Common myeloid progenitor, CD34-positive (primary cell): ENCODE data around the gene CAMTA1.
"Not testable (repeated sequence)": the region's sequence is repeated elsewhere in the genome, so short reads cannot be mapped to it uniquely, and the experiment has no call there.

Experiments
- CTCF ChIA-PET: fragments of 350-600 bp; sonication (Branson Sonifier 250); formaldehyde crosslinking; loops from one replicate; lab custom pipeline; 2021; ENCODE audit warnings: antibody characterized with exemption; lab: Charles Lee
- POLR2A ChIA-PET: fragments of 350-600 bp; sonication (Branson Sonifier 250); formaldehyde crosslinking; loops from one replicate; lab custom pipeline; 2021; ENCODE audit warnings: antibody characterized with exemption; lab: Charles Lee
- DNase-seq, 3 donors: peaks; one replicate each; pipeline versions ENCODE4 v3.0.0 to v3.0.0-alpha.2; 2013
- H3K27ac ChIP-seq, 2 experiments: 1 replicate in 1 of 2; 2 replicates in 1 of 2; pipeline ENCODE4 v1.7.0; 2013; ENCODE audit warnings: inconsistent platforms in 2 of 2, low read length in 2 of 2, mild to moderate bottlenecking in 2 of 2, low read depth in 1 of 2, moderate library complexity in 1 of 2; ENCODE audit not compliant: severe bottlenecking in 2 of 2, insufficient read depth in 1 of 2, poor library complexity in 1 of 2
- H3K27me3 ChIP-seq, 5 experiments: replicated peaks in 2 of 5; 1 replicate in 3 of 5; 2 replicates in 2 of 5; pipeline versions ENCODE4 v1.6.1 to v1.7.0; 2013; ENCODE audit warnings: low read length in 4 of 5, mild to moderate bottlenecking in 2 of 5, moderate library complexity in 2 of 5, inconsistent platforms in 1 of 5; ENCODE audit not compliant: insufficient read depth in 5 of 5, control insufficient read depth in 4 of 5
- H3K36me3 ChIP-seq, 4 experiments: 1 replicate in 2 of 4; 2 replicates in 2 of 4; pipeline versions ENCODE4 v1.6.1 to v1.7.0; 2013; ENCODE audit warnings: low read length in 3 of 4, control low read depth in 1 of 4, mild to moderate bottlenecking in 1 of 4; ENCODE audit not compliant: control insufficient read depth in 4 of 4, insufficient read depth in 4 of 4
- H3K4me1 ChIP-seq, 4 experiments: 1 replicate in 3 of 4; 2 replicates in 1 of 4; pipeline versions ENCODE4 v1.6.1 to v1.7.1; 2013; ENCODE audit warnings: low read length in 3 of 4, mild to moderate bottlenecking in 3 of 4, control low read depth in 1 of 4, inconsistent platforms in 1 of 4, moderate library complexity in 1 of 4; ENCODE audit not compliant: control insufficient read depth in 4 of 4, insufficient read depth in 4 of 4; ENCODE audit errors: control extremely low read depth in 1 of 4
- H3K4me3 ChIP-seq, 7 experiments: 1 replicate in 4 of 7; 2 replicates in 3 of 7; pipeline versions ENCODE4 v1.5.1 to v1.7.0; 2013; ENCODE audit warnings: mild to moderate bottlenecking in 7 of 7, low read length in 6 of 7, moderate library complexity in 6 of 7, inconsistent platforms in 2 of 7, low read depth in 2 of 7, control low read depth in 1 of 7; ENCODE audit not compliant: insufficient read depth in 4 of 7, control insufficient read depth in 1 of 7; ENCODE audit errors: extremely low read depth in 1 of 7
- H3K9me3 ChIP-seq, 5 experiments: 1 replicate in 4 of 5; 2 replicates in 1 of 5; pipeline versions ENCODE4 v1.6.1 to v1.7.1; 2013; ENCODE audit warnings: low read length in 4 of 5, mild to moderate bottlenecking in 2 of 5, inconsistent platforms in 1 of 5, low read depth in 1 of 5, moderate library complexity in 1 of 5; ENCODE audit not compliant: control insufficient read depth in 4 of 5, insufficient read depth in 2 of 5; ENCODE audit errors: control extremely low read depth in 1 of 5
- WGBS: methylation state at CpG from one replicate; pipeline ENCODE4 v1.1.5; 2013; ENCODE audit not compliant: insufficient coverage; 5-methylcytosine and 5-hydroxymethylcytosine counted together

The CAMTA1 gene

DNA sequence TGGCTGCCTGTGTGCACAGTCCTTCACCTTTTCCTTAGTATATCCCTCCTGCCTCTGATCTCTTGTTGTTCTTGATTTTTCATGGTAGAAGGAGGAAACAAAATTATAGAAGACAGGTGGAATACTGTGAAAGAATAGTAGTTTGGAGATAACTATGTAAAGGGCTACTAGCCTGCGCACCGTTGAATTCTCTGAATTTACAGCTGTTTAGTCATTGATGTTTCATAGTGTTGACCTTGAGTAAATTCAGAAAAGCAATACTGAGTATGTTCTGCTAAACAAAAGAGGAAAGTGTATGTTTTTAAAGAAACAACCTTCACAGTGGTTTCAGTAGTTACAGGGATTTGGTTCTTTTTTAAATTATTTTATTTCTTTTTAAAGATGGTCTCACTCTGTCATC lies 18.1 kb downstream of the CAMTA1 start:
- Histone ChIP-seq H3K27me3 (no peaks in the 10 kb centered on the region), H3K36me3 (peaks cover 1 to 2% (median 1%) of the 10 kb centered on the region in 4 experiments), H3K4me3 (no peak overlapping the region), H3K4me1 (peaks cover 9 to 43% (median 21%) of the 10 kb centered on the region in 4 experiments), H3K27ac (no peak overlapping the region), H3K9me3 (no peaks in the 10 kb centered on the region)
- ChIA-PET POLR2A (no interaction called here), CTCF (interaction anchor here (0.6 to 1.8 kb wide), 3 partner anchors 33 to 400 kb away, joined by 3 to 4 read pairs (median 3); no protein-coding TSS in a partner anchor)
- WGBS = 95% methylated on average over 2 of the region's 2 CpGs
- no peak for DNase-seq

DNA sequence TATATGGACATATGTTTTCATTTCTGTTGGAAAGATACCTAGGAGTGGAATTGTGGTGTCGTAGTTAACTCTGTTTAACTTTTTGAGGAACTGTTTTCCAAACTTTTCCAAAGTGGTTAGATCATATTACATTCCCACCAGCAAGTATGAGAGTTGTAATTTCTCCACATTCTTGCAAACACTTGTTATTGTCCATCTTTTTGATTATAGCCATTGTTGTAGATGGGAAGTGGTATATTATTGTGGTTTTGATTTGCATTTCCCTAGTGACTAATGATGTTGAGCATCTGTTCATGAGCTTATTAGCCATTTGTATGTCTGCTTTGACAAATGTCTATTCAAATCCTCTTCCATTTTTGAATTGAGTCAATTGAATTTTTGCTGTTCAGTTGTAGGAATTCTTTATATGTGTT lies 19.8 kb downstream of the CAMTA1 start:
- H3K9me3 ChIP-seq = no peaks in the 10 kb centered on the region
- peaks cover 9 to 43% (median 21%) of the 10 kb centered on the region in 4 experiments for H3K4me1 ChIP-seq
- no CpG with 5 or more reads among the region's 1 CpG for WGBS
- no peaks in the 10 kb centered on the region for H3K27me3 ChIP-seq
- no peak overlapping the region for H3K27ac ChIP-seq
- H3K36me3 ChIP-seq = peaks cover 0 to 10% (median 3%) of the 10 kb centered on the region in 4 experiments
- POLR2A ChIA-PET = no interaction called here
- no peak overlapping the region for H3K4me3 ChIP-seq
- CTCF ChIA-PET = interaction anchor here (1.0 to 1.5 kb wide), 2 partner anchors 10 to 62 kb away, joined by 5 read pairs; no protein-coding TSS in a partner anchor
- DNase-seq = peak in 2 of 3 donors; percentile 52 to 78

GRCh38 chr1:6807782-6808181 lies 22.5 kb downstream of the CAMTA1 start:
- no peak for DNase-seq
- Histone ChIP-seq H3K36me3 (peaks cover 0 to 14% (median 3%) of the 10 kb centered on the region in 4 experiments), H3K27ac (no peak overlapping the region), H3K4me3 (no peak overlapping the region), H3K27me3 (no peaks in the 10 kb centered on the region), H3K9me3 (no peaks in the 10 kb centered on the region), H3K4me1 (peaks cover 0 to 17% (median 9%) of the 10 kb centered on the region in 4 experiments)
- ChIA-PET POLR2A (interaction anchor here (0.6 kb wide), 1 partner anchor 78 kb away, joined by 4 read pairs; no protein-coding TSS in a partner anchor), CTCF (no interaction called here)
- WGBS = 100% methylated on average over 3 of the region's 3 CpGs

GRCh38 chr1:6809461-6809860 lies 24.2 kb downstream of the CAMTA1 start:
- POLR2A ChIA-PET = no interaction called here
- peaks cover 0 to 14% (median 3%) of the 10 kb centered on the region in 4 experiments for H3K36me3 ChIP-seq
- H3K4me1 ChIP-seq = peaks cover 0 to 17% (median 9%) of the 10 kb centered on the region in 4 experiments
- no peaks in the 10 kb centered on the region for H3K9me3 ChIP-seq
- no peak overlapping the region for H3K4me3 ChIP-seq
- H3K27ac ChIP-seq = no peak overlapping the region
- H3K27me3 ChIP-seq = no peaks in the 10 kb centered on the region
- 97% methylated on average over 2 of the region's 2 CpGs for WGBS
- CTCF ChIA-PET = no interaction called here
- no peak for DNase-seq

DNA sequence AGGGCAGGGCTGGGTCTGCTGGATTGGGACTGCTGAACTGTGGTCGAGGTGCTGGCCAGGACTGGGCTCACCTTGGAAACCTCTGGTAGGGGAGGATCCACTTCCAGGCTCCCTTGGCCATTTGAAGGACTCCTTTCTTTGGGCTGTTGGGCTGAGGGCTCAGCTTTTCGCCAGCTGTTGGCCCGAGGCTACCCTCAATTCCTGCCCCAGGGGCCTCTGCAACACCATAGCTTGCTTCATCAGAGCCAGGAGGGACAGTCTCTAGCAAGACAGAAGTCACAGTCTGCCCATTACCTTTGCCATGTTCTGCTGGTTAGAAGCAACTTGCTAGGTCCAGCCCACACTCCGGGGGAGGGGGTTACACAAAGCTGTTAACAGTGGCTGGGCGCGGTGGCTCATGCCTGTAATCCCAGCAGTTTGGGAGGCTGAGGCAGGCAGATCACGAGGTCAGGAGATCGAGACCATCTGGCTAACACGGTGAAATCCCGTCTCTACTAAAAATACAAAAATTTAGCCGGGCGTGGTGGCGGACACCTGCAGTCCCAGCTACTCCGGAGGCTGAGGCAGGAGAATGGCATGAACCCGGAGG lies 25.0 kb downstream of the CAMTA1 start:
- not testable (repeated sequence) for DNase-seq, H3K9me3 ChIP-seq, H3K27me3 ChIP-seq, H3K4me3 ChIP-seq, H3K27ac ChIP-seq
- Histone ChIP-seq H3K36me3 (peaks cover 0 to 14% (median 3%) of the 10 kb centered on the region in 4 experiments), H3K4me1 (peaks cover 0 to 13% (median 8%) of the 10 kb centered on the region in 4 experiments)
- CTCF ChIA-PET = interaction anchor here (0.7 kb wide), 1 partner anchor 93 kb away, joined by 3 read pairs; no protein-coding TSS in a partner anchor
- POLR2A ChIA-PET = interaction anchor here (0.6 to 0.8 kb wide), 2 partner anchors 25 kb away, joined by 4 to 6 read pairs; partner anchors contain the start of gene CAMTA1
- 98% methylated on average over 14 of the region's 15 CpGs for WGBS

- Histone ChIP-seq H3K27ac (no peak overlapping the region), H3K9me3 (no peaks in the 10 kb centered on the region), H3K4me1 (peaks cover 0 to 4% (median 0%) of the 10 kb centered on the region in 4 experiments), H3K27me3 (no peaks in the 10 kb centered on the region), H3K36me3 (peaks cover 0 to 14% (median 3%) of the 10 kb centered on the region in 4 experiments), H3K4me3 (no peak overlapping the region)
- POLR2A ChIA-PET = no interaction called here
- CTCF ChIA-PET = no interaction called here
- DNase-seq = no peak
- over 99% methylated on average over 8 of the region's 8 CpGs for WGBS
Observed at GRCh38 chr1:6811583-6811982, 26.3 kb downstream of the CAMTA1 start.

GRCh38 chr1:6813165-6813564 lies 27.9 kb downstream of the CAMTA1 start:
- H3K4me3 ChIP-seq = no peak overlapping the region
- peaks cover 0 to 14% (median 3%) of the 10 kb centered on the region in 4 experiments for H3K36me3 ChIP-seq
- CTCF ChIA-PET = no interaction called here
- WGBS = no CpG with 5 or more reads among the region's 1 CpG
- POLR2A ChIA-PET = no interaction called here
- no peak overlapping the region for H3K27ac ChIP-seq
- no peak for DNase-seq
- no peaks in the 10 kb centered on the region for H3K9me3 ChIP-seq
- H3K4me1 ChIP-seq = peaks cover 0 to 7% (median 0%) of the 10 kb centered on the region in 4 experiments
- H3K27me3 ChIP-seq = no peaks in the 10 kb centered on the region
